ENCODE measurements around the gene PSPN. TPM values are rescaled to one million over a fixed set of nuclear protein-coding genes. Genes with fewer than 3 reads are reported as not detected.
A peak's percentile ranks its signal among the peaks of the same experiment; 100 is the strongest.

Gene PSPN
- 1 to 10 TPM; 1.7 to 3.2 (median 2.1) TPM for polyA plus RNA-seq (ENCODE audit: insufficient read depth in 1 of 5, insufficient read length in 5 of 5, low replicate concordance in 1 of 5)
- long read RNA-seq, donor 1, transcript PSPN-202 (1 exons, 3,911 nt) = major isoform, 25 of 25 reads
- long read RNA-seq, donor 1, partial matches to known transcripts = 0 of 25 reads
- long read RNA-seq, donor 1, other reads (novel, unspliced or antisense) = 0 of 25 reads
- long read RNA-seq, donor 2, transcript PSPN-202 (1 exons, 3,911 nt) = major isoform, 11 of 11 reads
- long read RNA-seq, donor 2, partial matches to known transcripts = 0 of 11 reads
- long read RNA-seq, donor 2, other reads (novel, unspliced or antisense) = 0 of 11 reads
- long read RNA-seq, donor 3, transcript PSPN-202 (1 exons, 3,911 nt) = major isoform, 26 of 26 reads
- long read RNA-seq, donor 3, partial matches to known transcripts = 0 of 26 reads
- long read RNA-seq, donor 3, other reads (novel, unspliced or antisense) = 0 of 26 reads
- long read RNA-seq, donor 4, transcript PSPN-202 (1 exons, 3,911 nt) = major isoform, 18 of 18 reads
- long read RNA-seq, donor 4, partial matches to known transcripts = 0 of 18 reads
- long read RNA-seq, donor 4, other reads (novel, unspliced or antisense) = 0 of 18 reads
- long read RNA-seq, donor 5, transcript PSPN-202 (1 exons, 3,911 nt) = major isoform, 17 of 17 reads
- long read RNA-seq, donor 5, partial matches to known transcripts = 0 of 17 reads
- long read RNA-seq, donor 5, other reads (novel, unspliced or antisense) = 0 of 17 reads
- long read RNA-seq, donor 6, transcript PSPN-202 (1 exons, 3,911 nt) = major isoform, 26 of 26 reads
- long read RNA-seq, donor 6, partial matches to known transcripts = 0 of 26 reads
- long read RNA-seq, donor 6, other reads (novel, unspliced or antisense) = 0 of 26 reads
- long read RNA-seq, donor 7, transcript PSPN-202 (1 exons, 3,911 nt) = major isoform, 23 of 23 reads
- long read RNA-seq, donor 7, partial matches to known transcripts = 0 of 23 reads
- long read RNA-seq, donor 7, other reads (novel, unspliced or antisense) = 0 of 23 reads
- long read RNA-seq, donor 8, transcript PSPN-202 (1 exons, 3,911 nt) = major isoform, 10 of 10 reads
- long read RNA-seq, donor 8, partial matches to known transcripts = 0 of 10 reads
- long read RNA-seq, donor 8, other reads (novel, unspliced or antisense) = 0 of 10 reads

- DNase-seq = no peak
Measured at GRCh38 chr19:6375411-6376010, at the start of gene PSPN. PSPN (minus strand) TSS chr19:6375933; CDS start chr19:6375849, 84 bp downstream.

- peak; percentile 100 for DNase-seq
Measured at GRCh38 chr19:6424939-6425731, 49.4 kb upstream of the PSPN start.

- no peak for DNase-seq
Measured at GRCh38 chr19:6424195-6424938, 48.6 kb upstream of the PSPN start, which contains the start of gene KHSRP. KHSRP (minus strand) TSS chr19:6424811; CDS start chr19:6424701, 110 bp downstream.

- DNase-seq = peak in 1 of 2 donors; percentile 31
Measured at GRCh38 chr19:6423499-6424194, 47.9 kb upstream of the PSPN start.

- no peak for DNase-seq
Measured at GRCh38 chr19:6421075-6422014, 45.6 kb upstream of the PSPN start.

DNA sequence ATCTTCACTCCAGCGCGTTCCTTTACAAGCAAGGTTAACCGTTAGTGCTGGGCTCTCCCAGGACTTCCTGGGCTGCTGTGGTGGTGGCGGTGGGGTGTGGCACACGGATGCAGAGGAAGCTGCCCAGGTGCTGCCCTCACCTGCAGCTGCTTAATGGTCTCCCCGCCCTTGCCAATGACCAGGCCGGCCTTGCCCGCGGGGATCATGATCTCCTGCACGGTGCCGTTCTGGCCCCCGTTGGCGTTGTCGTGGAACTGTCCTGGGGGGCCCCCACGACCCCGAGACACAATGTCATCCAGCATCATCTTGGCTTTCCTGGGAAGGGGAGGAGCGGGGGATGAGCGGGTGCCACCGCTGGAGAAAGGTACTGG lies 42.8 kb upstream of the PSPN start:
- no peak for DNase-seq

DNA sequence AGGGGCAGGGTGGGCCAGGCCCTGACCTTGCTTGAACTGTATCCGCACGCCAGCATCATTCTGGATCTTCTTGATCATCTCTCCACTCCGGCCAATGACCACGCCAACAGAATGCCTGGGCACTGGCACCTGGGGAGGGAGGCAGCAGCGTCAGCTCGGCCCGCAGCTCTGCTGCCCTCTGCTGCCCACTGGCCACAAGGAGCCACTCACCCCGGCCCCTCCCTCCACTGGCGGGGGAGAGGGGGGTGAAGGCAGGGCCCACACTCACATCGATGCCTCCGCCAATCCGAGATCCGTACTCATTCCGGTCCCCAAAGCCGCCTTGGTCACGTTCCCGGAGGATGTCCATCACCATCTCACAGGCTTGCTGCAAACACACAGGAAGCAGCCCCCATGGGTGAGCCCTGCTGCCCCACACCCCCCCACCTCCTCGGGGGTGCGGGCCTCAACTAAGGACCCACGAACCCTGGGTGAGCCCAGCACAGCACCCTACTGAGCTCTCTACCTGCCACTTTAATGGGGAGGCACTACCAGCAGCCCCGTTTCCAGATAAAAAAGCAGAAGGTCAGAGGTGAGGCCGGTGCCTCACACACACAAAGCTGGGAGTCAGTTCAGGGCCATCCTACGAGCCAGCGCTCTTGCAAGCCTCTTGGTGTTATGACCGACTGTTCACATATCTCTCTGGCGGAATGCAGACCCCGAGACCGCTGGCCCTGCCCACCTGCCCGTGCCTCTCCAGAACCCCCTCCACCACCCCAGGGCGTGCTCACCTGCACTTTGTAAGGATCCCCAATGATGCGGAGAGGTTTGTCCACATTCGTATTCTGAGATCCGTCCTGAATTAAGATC lies 42.2 kb upstream of the PSPN start:
- DNase-seq = no peak

- DNase-seq = no peak
Measured at GRCh38 chr19:6416658-6417405, 41.1 kb upstream of the PSPN start.

DNA sequence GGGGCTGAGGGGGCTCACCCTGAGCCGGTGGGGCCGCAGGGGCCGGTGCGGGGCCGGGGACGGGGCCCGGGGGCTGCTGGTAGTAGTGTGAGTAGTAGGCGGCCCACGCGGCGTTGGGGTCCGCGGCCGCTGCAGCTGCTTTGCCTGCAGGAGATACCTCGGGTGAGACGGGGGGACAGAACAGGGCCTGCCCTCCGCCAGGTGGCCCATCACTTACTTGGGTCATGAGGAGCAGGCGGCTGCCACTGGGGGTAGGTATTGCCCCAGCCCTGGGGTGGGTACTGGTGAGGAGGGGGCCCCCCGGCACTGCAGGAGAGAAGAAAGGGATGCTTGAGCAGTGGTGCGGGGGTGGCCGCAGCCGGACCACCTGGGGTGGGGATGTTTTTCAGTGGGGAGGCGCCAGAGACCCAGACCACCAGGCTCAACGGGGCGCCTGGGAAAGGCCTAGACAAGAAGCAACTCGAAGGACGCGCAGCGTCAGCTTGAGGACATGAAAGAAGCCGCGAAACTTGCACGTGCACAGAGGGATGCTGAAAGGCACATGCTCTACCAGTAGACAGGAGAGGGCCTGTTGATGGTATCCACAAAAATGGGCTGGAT lies 40.0 kb upstream of the PSPN start:
- no peak for DNase-seq

DNA sequence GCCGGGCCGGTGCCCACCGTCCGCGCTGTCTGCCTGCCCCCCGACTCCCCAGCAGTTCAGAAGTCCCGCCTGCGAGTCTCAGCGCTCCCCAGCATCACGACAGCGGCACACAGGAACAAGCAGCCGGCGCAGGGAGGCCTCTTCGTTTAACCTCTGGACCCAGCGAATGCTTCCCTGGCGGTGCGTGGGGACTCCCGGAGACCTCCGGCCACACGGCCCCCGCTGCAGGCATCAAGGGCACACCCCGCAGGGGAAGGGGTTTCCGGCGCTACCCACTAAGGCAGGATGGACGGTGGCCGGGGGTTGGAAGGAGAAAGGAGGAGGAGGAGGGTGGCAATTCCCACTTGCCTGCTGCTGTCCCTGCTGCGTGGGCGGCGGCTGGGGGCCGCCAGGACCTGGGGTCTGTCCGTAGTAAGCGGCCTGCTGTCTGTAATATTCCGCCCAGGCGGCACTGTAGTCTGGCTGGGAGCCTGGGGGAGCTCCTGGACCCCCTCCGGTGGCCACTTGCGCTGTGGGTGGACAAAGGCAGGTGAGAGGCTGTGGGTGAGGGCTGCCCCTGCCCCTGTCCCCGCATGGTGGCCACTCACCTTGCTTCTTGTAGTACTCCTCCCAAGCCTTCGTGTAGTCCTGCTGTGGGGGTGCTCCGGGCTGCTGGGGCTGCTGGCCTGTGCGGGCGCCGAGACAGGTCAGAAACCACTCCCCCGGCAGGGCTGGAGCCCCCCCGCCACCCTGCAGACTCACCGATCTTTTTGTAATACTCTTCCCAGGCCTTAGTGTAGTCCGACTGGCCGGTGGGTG lies 39.3 kb upstream of the PSPN start:
- DNase-seq = no peak

DNA sequence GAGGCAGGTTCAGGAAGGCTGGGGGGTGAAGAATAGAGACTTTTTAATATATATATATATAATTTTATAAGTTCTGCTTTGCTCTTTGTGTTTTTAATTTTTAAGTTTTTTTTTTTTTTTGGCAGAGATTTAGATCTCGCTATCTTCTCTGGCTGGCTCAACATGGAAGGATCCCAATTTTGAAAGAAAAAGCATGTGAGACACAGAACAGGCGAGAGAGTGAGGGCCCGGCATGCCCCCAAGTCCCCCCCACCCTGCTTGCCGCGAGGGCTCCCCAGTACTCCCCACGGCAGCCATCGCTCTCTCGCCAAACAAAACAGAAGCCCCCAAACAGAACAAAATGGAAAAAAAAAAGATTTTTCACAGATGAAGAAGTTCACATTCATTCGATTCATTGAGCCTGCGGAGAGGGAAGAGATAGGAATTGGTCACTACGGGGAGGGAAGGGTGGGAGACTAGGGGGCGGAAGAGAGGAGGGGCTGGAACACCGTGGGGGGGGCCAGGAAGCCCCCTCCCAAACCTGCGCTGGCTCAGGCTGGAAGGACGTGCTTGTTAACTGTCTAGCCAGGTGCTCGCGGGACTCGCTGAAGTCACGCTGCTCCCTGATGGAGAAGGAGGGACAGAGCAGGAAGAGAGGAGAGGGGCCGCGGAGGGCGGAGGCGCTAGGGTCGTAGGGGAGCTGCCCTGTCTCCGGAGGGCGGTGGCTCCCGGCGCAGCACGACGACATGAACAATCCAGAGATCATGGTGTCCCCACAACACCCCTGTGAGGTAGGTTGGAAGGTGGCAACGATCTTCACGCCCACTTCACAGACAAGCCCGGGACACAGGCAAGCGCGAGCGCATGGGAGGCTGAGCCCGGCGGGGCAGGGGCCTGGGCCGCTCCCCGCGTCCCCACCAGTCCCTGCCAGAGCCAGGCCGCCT lies 38.2 kb upstream of the PSPN start:
- no peak for DNase-seq

DNA sequence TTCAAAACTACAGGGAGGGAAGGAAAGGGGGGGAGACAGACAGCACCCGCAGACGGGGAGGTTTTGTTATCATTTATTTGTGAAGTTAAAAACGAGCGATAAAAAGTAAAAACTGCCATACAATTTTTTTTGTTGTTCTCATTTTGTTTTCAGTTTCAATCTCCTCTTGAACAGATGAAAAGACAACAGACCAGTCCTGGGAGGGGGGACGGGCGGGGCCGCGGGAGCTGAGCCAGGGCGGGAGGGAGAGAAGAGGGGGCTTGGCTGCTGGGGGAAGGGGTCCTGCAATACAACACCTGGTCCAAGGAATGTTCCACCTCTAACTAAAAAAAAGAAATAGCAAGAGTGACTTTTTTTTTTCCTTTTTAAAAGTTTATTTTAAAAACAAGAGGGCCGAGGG lies 37.6 kb upstream of the PSPN start:
- no peak for DNase-seq

- DNase-seq = peak in 1 of 2 donors; percentile 69
Measured at GRCh38 chr19:6412447-6413091, 36.8 kb upstream of the PSPN start.

GRCh38 chr19:6412061-6412446 lies 36.3 kb upstream of the PSPN start:
- DNase-seq = no peak

All from right lung (tissue), 10 donors.